ENCODE results near the gene ZNF213. TPM values are rescaled to one million over a fixed set of nuclear protein-coding genes. Genes with fewer than 3 reads are reported as not detected.

ZNF213 gene
- polyA plus RNA-seq, 4 donors: 10.8 to 12.8 (median 11.8) TPM

DNA sequence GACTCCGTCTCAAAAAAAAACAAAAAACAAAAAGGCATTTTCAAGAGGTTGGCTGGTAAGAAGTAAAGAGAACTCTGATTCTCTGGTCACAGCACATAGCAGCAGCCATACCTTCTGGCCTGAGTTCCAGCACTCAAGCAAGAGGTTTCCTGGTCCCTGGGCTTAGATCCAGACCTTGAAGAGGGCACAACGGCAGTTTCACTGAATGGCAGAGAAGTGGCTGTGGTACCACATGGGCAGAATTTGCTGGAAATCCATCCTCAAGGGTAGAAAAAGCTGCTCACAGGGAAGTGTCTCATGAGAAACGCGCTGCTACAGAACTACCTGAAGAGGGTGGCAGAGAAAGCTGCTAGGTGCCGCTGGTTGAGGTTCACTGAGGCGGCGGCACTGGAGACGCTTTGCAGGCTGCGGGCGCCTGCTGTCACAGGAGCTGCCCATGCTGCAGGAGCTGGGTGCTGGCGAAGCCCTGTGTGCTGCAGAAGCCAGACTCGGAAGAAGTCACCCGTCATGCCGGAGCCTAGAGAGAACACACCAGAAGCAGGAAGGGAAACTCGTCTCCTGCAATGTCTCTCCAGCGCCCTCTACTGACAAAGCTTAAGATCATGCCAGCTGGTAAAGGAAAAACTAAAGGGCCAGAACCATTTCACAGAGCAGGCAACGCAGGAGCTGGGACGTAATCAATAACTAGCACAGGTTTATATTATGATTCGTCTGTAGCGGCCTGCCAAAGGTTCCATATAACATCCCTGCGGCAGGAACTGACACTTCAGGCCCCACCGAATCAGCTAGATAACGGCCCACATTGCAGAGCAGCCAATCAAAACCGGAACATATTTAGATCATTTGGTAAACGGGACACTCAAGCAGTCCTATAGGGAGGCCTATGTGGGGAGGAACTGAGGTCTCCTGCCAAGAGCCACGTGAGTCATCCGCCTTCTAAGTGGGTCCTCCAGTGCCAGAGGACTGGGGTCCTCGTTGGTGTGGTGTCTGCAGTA, 5.4 kb upstream of the ZNF213 start:
- Histone ChIP-seq H3K9me3 (ENCODE audit: control insufficient read depth in 2 of 2, insufficient read depth in 1 of 2, low read depth in 1 of 2, low read length in 1 of 2) (no peaks in the 10 kb centered on the region), H3K36me3 (ENCODE audit: control insufficient read depth in 3 of 3, insufficient read depth in 2 of 3, low read depth in 1 of 3, low read length in 3 of 3) (peaks cover 0 to 32% (median 0%) of the 10 kb centered on the region in 3 donors), H3K4me3 (ENCODE audit: low read depth in 1 of 3, low read length in 3 of 3) (peak overlapping the region; percentile 28 to 51 (median 37)), H3K4me1 (ENCODE audit: control insufficient read depth in 3 of 3, insufficient read depth in 2 of 3, low read depth in 1 of 3, low read length in 2 of 3) (peaks cover 0 to 19% (median 0%) of the 10 kb centered on the region in 3 donors), H3K27ac (ENCODE audit: low read depth in 1 of 3, low read length in 2 of 3) (peak overlapping the region; percentile 34 to 67 (median 66)), H3K27me3 (ENCODE audit: control insufficient read depth in 3 of 3, insufficient read depth in 3 of 3, low read length in 3 of 3) (no peaks in the 10 kb centered on the region)
- 5 to 10% (median 6%) methylated on average over 28 of the region's 28 CpGs for WGBS, 3 donors
- DNase-seq: peak; percentile 93 to 95
- FAIRE-seq: no peak

- 63 to 66% (median 64%) methylated on average over 12 of the region's 12 CpGs for WGBS, 3 donors
- DNase-seq: peak; percentile 51 to 70
- H3K36me3 ChIP-seq (ENCODE audit: control insufficient read depth in 3 of 3, insufficient read depth in 2 of 3, low read depth in 1 of 3, low read length in 3 of 3): peaks cover 0 to 30% (median 0%) of the 10 kb centered on the region in 3 donors
- peak overlapping the region in 1 of 3 donors; percentile 11 for H3K27ac ChIP-seq (ENCODE audit: low read depth in 1 of 3, low read length in 2 of 3)
- peaks cover 0 to 17% (median 2%) of the 10 kb centered on the region in 3 donors for H3K4me1 ChIP-seq (ENCODE audit: control insufficient read depth in 3 of 3, insufficient read depth in 2 of 3, low read depth in 1 of 3, low read length in 2 of 3)
- H3K4me3 ChIP-seq (ENCODE audit: low read depth in 1 of 3, low read length in 3 of 3): no peak overlapping the region
- no peaks in the 10 kb centered on the region for H3K9me3 ChIP-seq (ENCODE audit: control insufficient read depth in 2 of 2, insufficient read depth in 1 of 2, low read depth in 1 of 2, low read length in 1 of 2)
- no peak for FAIRE-seq
- no peaks in the 10 kb centered on the region for H3K27me3 ChIP-seq (ENCODE audit: control insufficient read depth in 3 of 3, insufficient read depth in 3 of 3, low read length in 3 of 3)
These were observed 3.0 kb upstream of the ZNF213 start for GRCh38 chr16:3131755-3132377.

DNA sequence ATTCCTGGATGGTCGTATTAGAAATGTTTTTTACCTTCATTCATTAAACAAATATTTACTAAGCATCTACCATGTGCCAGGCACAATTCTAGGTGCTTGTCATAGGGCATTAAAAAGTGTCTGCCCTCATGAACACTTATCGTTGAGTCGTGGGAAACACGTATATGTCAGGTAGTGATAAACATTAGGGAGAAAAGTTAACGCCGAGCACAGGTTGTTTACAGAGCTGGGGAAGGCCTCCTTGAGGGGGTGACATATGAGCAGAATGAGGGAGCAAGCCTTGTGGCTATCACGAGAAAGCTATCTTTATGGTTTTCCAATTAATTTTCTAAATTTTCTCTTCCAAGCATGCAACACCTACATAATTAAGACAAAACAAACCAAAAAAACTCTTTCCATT, 985 bp upstream of the ZNF213 start:
- DNase-seq (peak in 1 of 2 donors; percentile 46), FAIRE-seq (no peak)
- H3K36me3 ChIP-seq (ENCODE audit: control insufficient read depth in 3 of 3, insufficient read depth in 2 of 3, low read depth in 1 of 3, low read length in 3 of 3): peaks cover 0 to 42% (median 0%) of the 10 kb centered on the region in 3 donors

GRCh38 chr16:3135126-3135715, 392 bp downstream of the ZNF213 start:
- WGBS, 3 donors: 0 to 1% (median 1%) methylated on average over 34 to 43 of the region's 43 CpGs
- Histone ChIP-seq H3K27me3 (ENCODE audit: control insufficient read depth in 3 of 3, insufficient read depth in 3 of 3, low read length in 3 of 3) (no peaks in the 10 kb centered on the region), H3K36me3 (ENCODE audit: control insufficient read depth in 3 of 3, insufficient read depth in 2 of 3, low read depth in 1 of 3, low read length in 3 of 3) (peaks cover 0 to 42% (median 2%) of the 10 kb centered on the region in 3 donors), H3K9me3 (ENCODE audit: control insufficient read depth in 2 of 2, insufficient read depth in 1 of 2, low read depth in 1 of 2, low read length in 1 of 2) (no peaks in the 10 kb centered on the region), H3K4me3 (ENCODE audit: low read depth in 1 of 3, low read length in 3 of 3) (peak overlapping the region; percentile 75 to 87 (median 87)), H3K4me1 (ENCODE audit: control insufficient read depth in 3 of 3, insufficient read depth in 2 of 3, low read depth in 1 of 3, low read length in 2 of 3) (peaks cover 0 to 7% (median 2%) of the 10 kb centered on the region in 3 donors), H3K27ac (ENCODE audit: low read depth in 1 of 3, low read length in 2 of 3) (peak overlapping the region; percentile 82 to 91 (median 89))
- DNase-seq (peak in 1 of 2 donors; percentile 30), FAIRE-seq (no peak)

More for the DNA sequence above, 985 bp upstream of the ZNF213 start:
- peaks cover 0 to 17% (median 2%) of the 10 kb centered on the region in 3 donors for H3K4me1 ChIP-seq (ENCODE audit: control insufficient read depth in 3 of 3, insufficient read depth in 2 of 3, low read depth in 1 of 3, low read length in 2 of 3)
- 1 to 7% (median 6%) methylated on average over 7 of the region's 7 CpGs for WGBS, 3 donors
- H3K9me3 ChIP-seq (ENCODE audit: control insufficient read depth in 2 of 2, insufficient read depth in 1 of 2, low read depth in 1 of 2, low read length in 1 of 2): no peaks in the 10 kb centered on the region
- H3K27me3 ChIP-seq (ENCODE audit: control insufficient read depth in 3 of 3, insufficient read depth in 3 of 3, low read length in 3 of 3): no peaks in the 10 kb centered on the region
- H3K4me3 ChIP-seq (ENCODE audit: low read depth in 1 of 3, low read length in 3 of 3): peak overlapping the region; percentile 87 to 95 (median 94)
- peak overlapping the region; percentile 74 to 97 (median 95) for H3K27ac ChIP-seq (ENCODE audit: low read depth in 1 of 3, low read length in 2 of 3)

GRCh38 chr16:3137267-3137666, 2.4 kb downstream of the ZNF213 start:
- Histone ChIP-seq H3K9me3 (ENCODE audit: control insufficient read depth in 2 of 2, insufficient read depth in 1 of 2, low read depth in 1 of 2, low read length in 1 of 2) (no peaks in the 10 kb centered on the region), H3K27ac (ENCODE audit: low read depth in 1 of 3, low read length in 2 of 3) (no peak overlapping the region), H3K27me3 (ENCODE audit: control insufficient read depth in 3 of 3, insufficient read depth in 3 of 3, low read length in 3 of 3) (no peaks in the 10 kb centered on the region), H3K4me1 (ENCODE audit: control insufficient read depth in 3 of 3, insufficient read depth in 2 of 3, low read depth in 1 of 3, low read length in 2 of 3) (peaks cover 0 to 7% (median 2%) of the 10 kb centered on the region in 3 donors), H3K36me3 (ENCODE audit: control insufficient read depth in 3 of 3, insufficient read depth in 2 of 3, low read depth in 1 of 3, low read length in 3 of 3) (peaks cover 0 to 50% (median 16%) of the 10 kb centered on the region in 3 donors), H3K4me3 (ENCODE audit: low read depth in 1 of 3, low read length in 3 of 3) (no peak overlapping the region)
- 94% methylated on average over 13 of the region's 13 CpGs for WGBS, 3 donors
- DNase-seq (no peak), FAIRE-seq (no peak)

- Histone ChIP-seq H3K36me3 (ENCODE audit: control insufficient read depth in 3 of 3, insufficient read depth in 2 of 3, low read depth in 1 of 3, low read length in 3 of 3) (peaks cover 0 to 61% (median 19%) of the 10 kb centered on the region in 3 donors), H3K9me3 (ENCODE audit: control insufficient read depth in 2 of 2, insufficient read depth in 1 of 2, low read depth in 1 of 2, low read length in 1 of 2) (no peaks in the 10 kb centered on the region), H3K4me3 (ENCODE audit: low read depth in 1 of 3, low read length in 3 of 3) (no peak overlapping the region), H3K4me1 (ENCODE audit: control insufficient read depth in 3 of 3, insufficient read depth in 2 of 3, low read depth in 1 of 3, low read length in 2 of 3) (peaks cover 0 to 7% (median 5%) of the 10 kb centered on the region in 3 donors), H3K27me3 (ENCODE audit: control insufficient read depth in 3 of 3, insufficient read depth in 3 of 3, low read length in 3 of 3) (no peaks in the 10 kb centered on the region), H3K27ac (ENCODE audit: low read depth in 1 of 3, low read length in 2 of 3) (no peak overlapping the region)
- DNase-seq (no peak), FAIRE-seq (no peak)
- 87 to 90% (median 88%) methylated on average over 16 to 21 of the region's 21 CpGs for WGBS, 3 donors
These were observed 3.5 kb downstream of the ZNF213 start for GRCh38 chr16:3138342-3138741.

GRCh38 chr16:3138823-3139426, 4.1 kb downstream of the ZNF213 start:
- Histone ChIP-seq H3K27ac (ENCODE audit: low read depth in 1 of 3, low read length in 2 of 3) (no peak overlapping the region), H3K27me3 (ENCODE audit: control insufficient read depth in 3 of 3, insufficient read depth in 3 of 3, low read length in 3 of 3) (no peaks in the 10 kb centered on the region), H3K9me3 (ENCODE audit: control insufficient read depth in 2 of 2, insufficient read depth in 1 of 2, low read depth in 1 of 2, low read length in 1 of 2) (no peaks in the 10 kb centered on the region), H3K4me3 (ENCODE audit: low read depth in 1 of 3, low read length in 3 of 3) (no peak overlapping the region), H3K4me1 (ENCODE audit: control insufficient read depth in 3 of 3, insufficient read depth in 2 of 3, low read depth in 1 of 3, low read length in 2 of 3) (peaks cover 0 to 13% (median 8%) of the 10 kb centered on the region in 3 donors), H3K36me3 (ENCODE audit: control insufficient read depth in 3 of 3, insufficient read depth in 2 of 3, low read depth in 1 of 3, low read length in 3 of 3) (peaks cover 0 to 63% (median 19%) of the 10 kb centered on the region in 3 donors)
- DNase-seq: no peak
- 88 to 93% (median 92%) methylated on average over 14 of the region's 14 CpGs for WGBS, 3 donors
- no peak for FAIRE-seq

Data from small intestine (tissue), 7 donors.